Colonic mucosa (tissue), 4 donors: ENCODE data around the gene APOA1. TPM values are rescaled to one million over a fixed set of nuclear protein-coding genes. Genes with fewer than 3 reads are reported as not detected.

Experiments
- DNase-seq: peaks from one replicate; pipeline ENCODE4 v3.0.0-alpha.2; 2020
- H3K27ac ChIP-seq: fragments of 200-600 bp; one replicate; pipeline ENCODE4 v1.8.0; 2021
- H3K27me3 ChIP-seq: fragments of 200-600 bp; one replicate; pipeline ENCODE4 v1.8.0; 2021
- H3K36me3 ChIP-seq: fragments of 200-600 bp; one replicate; pipeline ENCODE4 v1.8.0; 2021
- H3K4me1 ChIP-seq: fragments of 200-600 bp; one replicate; pipeline ENCODE4 v1.8.0; 2021; ENCODE audit warnings: mild to moderate bottlenecking
- H3K4me3 ChIP-seq: fragments of 200-600 bp; one replicate; pipeline ENCODE4 v1.8.0; 2021
- H3K9ac ChIP-seq, 2 donors: one replicate each; pipeline ENCODE4 v1.7.0; 2013; ENCODE audit warnings: control low read depth in 2 of 2, low read depth in 2 of 2, low read length in 2 of 2
- H3K9me3 ChIP-seq: fragments of 200-600 bp; one replicate; pipeline ENCODE4 v1.8.0; 2021
- CTCF ChIP-seq: fragments of 200-600 bp; IDR thresholded peaks from one replicate; pipeline ENCODE4 v1.8.0; 2022; ENCODE audit warnings: antibody characterized with exemption, mild to moderate bottlenecking
- intact Hi-C: fragments of 100-400 bp; cut with DNase I; formaldehyde crosslinking; loops from one replicate; pipeline ENCODE4 v1.14.1; 2022
- total RNA-seq, 2 donors: library from RNA; stranded (reverse); fragmentation: NEBNext Ultra II Directional in 1 of 2; extraction: Animal tissue kit (Norgen Biotek cat#: 25700) in 1 of 2; gene quantifications; one replicate each; pipeline ENCODE4 v1.2.1, GENCODE V29; 2021
- donor health status: healthy.
- donor health status: DM: no; HTN: no; CAD: no.
- donor health status: DM: no; HTN: no; CAD: no.

Gene APOA1
- total RNA-seq, 2 donors from 2014 or later, result 0.53 to 6.6 TPM

DNA sequence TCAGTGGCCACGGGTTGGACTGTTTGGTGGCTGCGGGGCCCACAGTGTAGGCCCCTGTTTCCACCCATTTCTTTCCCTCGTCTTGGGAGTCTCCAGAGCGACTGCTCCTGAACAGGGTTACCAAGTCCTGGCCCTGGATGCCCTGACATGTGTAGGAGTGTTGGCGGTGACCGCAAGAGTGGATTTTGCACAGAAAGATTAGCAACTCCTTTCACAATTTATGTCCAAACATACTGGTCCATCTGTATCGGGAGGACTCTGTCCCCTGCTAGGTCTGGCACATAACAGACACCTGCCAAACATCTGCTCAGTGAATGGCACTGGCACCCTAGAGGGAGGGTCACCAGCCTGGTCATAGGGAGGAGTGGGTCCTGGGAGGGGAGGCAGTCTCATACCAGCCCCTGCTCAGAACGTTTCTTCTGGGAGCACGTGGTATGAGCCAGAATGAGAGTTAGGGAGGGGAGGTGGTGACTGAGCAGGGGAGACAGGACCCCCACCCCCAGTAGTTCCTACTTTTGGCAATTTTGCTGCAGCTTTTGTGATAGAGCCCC lies 3.4 kb upstream of the APOA1 start:
- no peak overlapping the region for H3K27ac ChIP-seq
- no peaks in the 10 kb centered on the region for H3K9me3 ChIP-seq
- peaks cover 1% of the 10 kb centered on the region for H3K4me1 ChIP-seq
- H3K36me3 ChIP-seq, result peaks cover 3% of the 10 kb centered on the region
- no peak for TF ChIP-seq CTCF
- intact Hi-C loops, result no loop called here
- no peak overlapping the region for H3K9ac ChIP-seq
- no peak overlapping the region for H3K4me3 ChIP-seq
- no peak for DNase-seq
- H3K27me3 ChIP-seq, result no peaks in the 10 kb centered on the region

DNA sequence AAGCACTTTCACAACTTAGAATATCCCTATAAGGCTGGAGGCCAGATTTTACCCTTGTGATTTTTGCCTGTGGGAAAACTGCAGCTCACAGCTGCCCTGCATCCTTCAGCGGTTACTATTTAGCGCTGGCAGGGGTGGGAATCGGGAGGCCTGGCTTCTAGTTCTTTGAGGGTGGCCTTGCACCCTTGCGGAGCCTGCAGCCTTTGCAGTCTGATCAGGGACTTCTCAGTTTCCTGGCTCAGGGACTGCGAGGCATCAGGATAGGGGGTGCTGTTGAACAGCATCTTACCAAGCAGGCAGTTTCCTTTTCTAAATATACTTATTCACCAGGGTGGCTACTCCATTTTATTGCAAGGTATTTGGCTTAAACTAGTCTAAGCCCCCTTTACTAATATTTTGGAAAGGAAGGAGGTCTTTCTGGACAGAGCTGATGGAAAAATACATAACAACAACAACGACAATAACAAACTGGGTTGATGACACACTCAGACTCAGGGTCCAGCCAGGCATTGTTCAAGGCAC lies 2.9 kb upstream of the APOA1 start:
- no peak for TF ChIP-seq CTCF
- intact Hi-C loops, result no loop called here
- Histone ChIP-seq H3K9ac (no peak overlapping the region), H3K36me3 (peaks cover 3% of the 10 kb centered on the region), H3K27me3 (no peaks in the 10 kb centered on the region), H3K9me3 (no peaks in the 10 kb centered on the region), H3K27ac (no peak overlapping the region), H3K4me3 (no peak overlapping the region), H3K4me1 (peaks cover 5% of the 10 kb centered on the region)
- no peak for DNase-seq

DNA sequence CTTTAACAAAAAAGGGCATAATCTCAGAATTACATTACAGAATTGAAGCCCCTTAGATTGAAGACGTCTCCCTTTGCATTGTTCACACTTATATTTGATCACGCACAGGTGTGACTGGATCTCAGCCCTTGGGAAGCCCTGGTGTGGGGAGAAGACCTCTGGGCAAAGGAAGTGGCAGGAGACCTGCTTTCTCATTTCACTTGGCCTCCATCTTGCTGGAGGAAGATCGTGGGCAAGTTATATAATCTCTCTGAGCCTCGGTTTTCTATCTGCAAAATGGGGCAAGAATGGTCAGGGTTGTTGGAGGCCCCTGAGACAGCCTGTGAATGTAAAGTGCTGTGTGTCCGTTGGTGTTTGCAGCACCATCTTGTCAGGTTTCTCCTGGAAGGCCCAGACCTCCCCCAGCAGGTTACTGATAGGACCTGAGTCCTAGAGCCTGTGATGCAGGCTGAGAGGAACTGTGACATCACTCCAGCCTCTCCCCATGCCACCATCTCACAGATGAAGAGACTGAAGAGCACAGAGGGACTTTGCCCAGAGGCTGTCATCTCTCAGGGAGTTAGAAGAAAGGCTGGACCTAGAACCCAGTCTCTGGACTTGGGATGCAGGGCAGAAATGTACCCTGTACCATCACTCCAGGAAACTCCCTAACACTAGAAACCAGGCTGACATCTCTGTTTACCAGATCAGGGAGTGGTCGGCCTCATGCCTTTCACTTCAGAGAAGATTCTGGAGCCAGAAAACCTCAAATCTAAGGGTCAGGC lies 1.1 kb upstream of the APOA1 start:
- intact Hi-C loops, result loop anchor here (5.0 kb wide), 1 partner anchor 46 kb away; the partner anchor contains the start of gene APOA5
- peaks cover 5% of the 10 kb centered on the region for H3K4me1 ChIP-seq

GRCh38 chr11:116836632-116836991 lies 810 bp downstream of the APOA1 start:
- DNase-seq, result no peak
- no peak overlapping the region for H3K9ac ChIP-seq
- H3K9me3 ChIP-seq, result no peaks in the 10 kb centered on the region
- no peak for TF ChIP-seq CTCF
- intact Hi-C loops, result loop anchor here (5.0 kb wide), 1 partner anchor 44 kb away; the partner anchor contains the start of gene APOA5
- H3K4me1 ChIP-seq, result peaks cover 5% of the 10 kb centered on the region
- H3K27me3 ChIP-seq, result no peaks in the 10 kb centered on the region
- no peak overlapping the region for H3K4me3 ChIP-seq
- H3K27ac ChIP-seq, result no peak overlapping the region
- H3K36me3 ChIP-seq, result no peaks in the 10 kb centered on the region

More for the DNA sequence above, 1.1 kb upstream of the APOA1 start:
- Histone ChIP-seq H3K9me3 (no peaks in the 10 kb centered on the region), H3K4me3 (no peak overlapping the region), H3K36me3 (no peaks in the 10 kb centered on the region), H3K27ac (no peak overlapping the region), H3K9ac (no peak overlapping the region), H3K27me3 (no peaks in the 10 kb centered on the region)
- no peak for TF ChIP-seq CTCF
- no peak for DNase-seq

- no peaks in the 10 kb centered on the region for H3K36me3 ChIP-seq
- H3K4me1 ChIP-seq, result peaks cover 5% of the 10 kb centered on the region
- H3K27ac ChIP-seq, result peak overlapping the region; percentile 44
- H3K9me3 ChIP-seq, result no peaks in the 10 kb centered on the region
- intact Hi-C loops, result loop anchor here (5.0 kb wide), 1 partner anchor 44 kb away; the partner anchor contains the start of gene APOA5
- peak; percentile 29 for TF ChIP-seq CTCF
- DNase-seq, result peak; percentile 87
- H3K4me3 ChIP-seq, result peak overlapping the region; percentile 31
- no peak overlapping the region for H3K9ac ChIP-seq
- H3K27me3 ChIP-seq, result no peaks in the 10 kb centered on the region
Measured at GRCh38 chr11:116835791-116836631, 1.4 kb downstream of the APOA1 start.
